ENCODE results near the gene MRGPRG.

MRGPRG gene

GRCh38 chr11:3197878-3198528 lies 20.6 kb downstream of the MRGPRG start:
- no peak overlapping the region for H3K27ac Mint-ChIP-seq
- ATAC-seq (ENCODE audit: low read depth) (no peak), DNase-seq (ENCODE audit: low spot score in 2 of 2) (no peak)
- peaks cover 10% of the 10 kb centered on the region for H3K27me3 Mint-ChIP-seq
- no peaks in the 10 kb centered on the region for H3K36me3 Mint-ChIP-seq
- H3K9me3 Mint-ChIP-seq, result no peaks in the 10 kb centered on the region
- H3K4me1 Mint-ChIP-seq, result no peaks in the 10 kb centered on the region
- H3K4me3 Mint-ChIP-seq, result no peak overlapping the region

GRCh38 chr11:3197044-3197695 lies 21.4 kb downstream of the MRGPRG start:
- Mint-ChIP-seq H3K9me3 (no peaks in the 10 kb centered on the region), H3K27me3 (peaks cover 10% of the 10 kb centered on the region), H3K36me3 (no peaks in the 10 kb centered on the region), H3K4me3 (no peak overlapping the region), H3K27ac (no peak overlapping the region), H3K4me1 (no peaks in the 10 kb centered on the region)
- no peak for DNase-seq (ENCODE audit: low spot score in 2 of 2)
- no peak for ATAC-seq (ENCODE audit: low read depth)

DNA sequence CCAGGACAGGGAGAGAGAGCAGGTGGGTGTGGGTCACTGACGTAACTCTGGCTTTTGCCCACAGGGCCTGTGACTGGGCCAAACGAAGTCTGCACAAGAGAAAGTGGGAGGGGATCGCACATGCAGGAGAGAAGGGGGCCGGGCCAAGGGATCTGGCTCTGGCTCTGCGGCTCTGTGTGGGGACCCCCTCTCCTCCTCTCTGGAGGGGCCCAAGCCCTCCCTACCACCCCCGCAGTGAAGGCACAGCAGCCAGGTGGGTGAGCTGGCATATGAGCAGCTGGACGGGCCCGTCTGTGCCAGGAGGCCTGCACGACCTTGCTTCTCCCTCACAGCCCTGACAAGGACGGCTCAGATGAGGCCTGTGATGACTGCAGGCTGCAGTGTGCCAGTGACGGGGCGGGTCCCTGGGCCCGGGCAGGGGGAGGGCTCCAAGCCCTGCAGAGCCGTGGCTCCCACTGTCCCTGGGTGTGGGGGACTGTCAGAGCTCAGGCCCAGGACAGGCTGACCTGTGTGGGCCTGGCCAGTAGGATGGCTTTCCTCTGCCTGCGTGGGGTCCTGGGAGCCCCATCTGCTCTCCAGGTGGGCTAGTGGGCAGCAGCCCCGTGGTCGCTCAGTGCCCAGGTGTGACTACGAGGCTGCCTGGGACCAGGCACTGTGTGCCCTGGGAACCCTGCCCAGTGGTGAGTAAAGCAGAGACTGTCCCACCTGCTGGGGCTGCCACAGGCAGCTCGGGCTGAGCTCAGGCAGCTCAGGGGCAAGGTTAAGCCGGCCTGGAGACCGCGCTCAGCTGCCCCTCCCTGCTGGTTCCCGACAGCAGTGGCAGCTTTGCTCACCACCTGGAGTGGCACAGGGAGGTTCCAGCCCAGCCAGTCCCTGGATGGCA lies 22.2 kb downstream of the MRGPRG start:
- H3K9me3 Mint-ChIP-seq, result no peaks in the 10 kb centered on the region
- H3K4me3 Mint-ChIP-seq, result no peak overlapping the region
- no peaks in the 10 kb centered on the region for H3K4me1 Mint-ChIP-seq
- H3K27ac Mint-ChIP-seq, result no peak overlapping the region
- peaks cover 10% of the 10 kb centered on the region for H3K27me3 Mint-ChIP-seq
- no peak for DNase-seq (ENCODE audit: low spot score in 2 of 2)
- no peaks in the 10 kb centered on the region for H3K36me3 Mint-ChIP-seq
- ATAC-seq (ENCODE audit: low read depth), result no peak

DNA sequence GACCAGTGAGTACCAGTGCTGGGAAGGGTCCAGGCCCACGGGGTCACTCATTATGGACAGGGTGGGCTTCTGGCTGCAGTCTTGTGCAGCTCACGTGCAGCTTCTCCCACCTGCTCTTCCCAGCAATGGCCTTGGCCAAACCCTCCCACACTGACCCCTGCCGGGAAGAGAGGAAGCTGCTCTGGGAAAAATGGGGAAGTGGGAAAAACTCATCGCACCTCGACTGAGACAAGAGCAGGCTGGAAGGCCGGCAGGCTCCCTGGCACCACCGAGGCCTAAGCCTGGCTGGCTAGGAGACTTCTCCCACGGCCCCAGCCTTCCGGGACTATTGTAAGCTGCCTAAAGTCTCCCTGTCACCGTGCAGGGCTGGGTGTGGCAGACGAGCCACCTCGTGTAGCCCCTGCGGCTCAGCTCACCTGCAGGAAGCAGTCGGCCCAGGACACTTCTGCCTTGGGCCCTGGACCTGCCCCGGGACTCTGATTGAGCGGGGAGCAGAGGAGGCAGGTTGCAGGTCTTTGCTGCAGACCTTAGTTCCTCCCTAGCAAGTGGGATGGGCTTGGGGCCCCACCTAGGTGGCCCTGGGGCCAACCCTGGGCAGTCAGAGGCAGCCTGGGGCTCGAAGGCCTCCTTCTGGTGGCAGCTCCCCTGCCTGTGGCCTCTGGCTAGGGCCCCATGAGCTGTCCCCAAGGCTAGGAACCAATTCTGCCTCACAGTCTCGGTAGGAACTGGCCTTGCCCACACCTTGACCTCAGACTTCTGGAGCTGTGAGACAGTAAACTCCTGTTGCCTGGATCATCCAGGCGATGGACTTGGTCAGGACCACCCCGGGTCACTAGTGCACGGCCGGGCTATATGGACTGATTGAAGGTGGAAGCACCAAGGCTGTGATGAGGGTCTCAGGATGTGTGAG lies 23.1 kb downstream of the MRGPRG start:
- H3K9me3 Mint-ChIP-seq, result no peaks in the 10 kb centered on the region
- H3K4me3 Mint-ChIP-seq, result no peak overlapping the region
- ATAC-seq (ENCODE audit: low read depth), result no peak
- H3K27ac Mint-ChIP-seq, result no peak overlapping the region
- DNase-seq (ENCODE audit: low spot score in 2 of 2), result no peak
- peaks cover 8% of the 10 kb centered on the region for H3K27me3 Mint-ChIP-seq
- no peaks in the 10 kb centered on the region for H3K36me3 Mint-ChIP-seq
- H3K4me1 Mint-ChIP-seq, result no peaks in the 10 kb centered on the region

DNA sequence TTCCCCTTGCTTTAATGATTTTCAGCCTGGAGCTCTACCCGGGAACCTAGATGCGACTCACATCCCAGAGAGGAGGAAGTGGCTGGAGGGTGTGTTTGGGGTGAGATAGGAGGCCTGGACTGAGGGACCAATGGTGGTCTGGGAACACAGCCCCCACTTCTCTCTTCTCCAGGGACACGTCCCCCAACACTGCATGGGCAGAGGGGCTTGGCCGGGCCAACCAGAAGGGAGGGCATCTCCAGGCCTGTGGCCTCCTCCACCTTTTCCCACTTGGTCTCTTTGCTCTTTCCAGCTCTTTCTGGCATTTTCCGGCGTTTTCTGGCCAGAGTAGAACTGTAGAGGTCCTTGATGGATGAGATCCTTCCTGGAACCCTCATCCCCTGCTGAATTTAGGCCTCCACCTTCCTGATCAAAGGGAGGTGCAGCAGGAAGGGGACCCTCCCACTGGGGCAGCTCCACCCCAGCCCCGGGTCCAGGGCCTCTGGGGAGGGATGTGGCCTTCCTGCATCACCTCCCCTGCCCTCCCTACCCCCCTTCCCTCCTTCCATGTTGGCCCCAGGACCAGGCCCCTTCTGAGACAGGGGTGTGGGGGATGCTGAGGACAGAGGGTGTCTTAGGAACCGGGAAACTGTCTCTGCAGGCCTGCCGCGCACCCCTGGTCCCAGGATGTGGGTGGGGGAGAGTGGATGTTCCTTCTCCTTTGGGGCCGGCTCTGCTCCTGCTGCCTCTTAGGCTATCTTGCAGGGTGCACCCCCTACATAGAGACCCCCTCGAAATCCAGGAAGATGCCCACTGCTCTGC lies 24.4 kb downstream of the MRGPRG start:
- DNase-seq (ENCODE audit: low spot score in 2 of 2) (no peak), ATAC-seq (ENCODE audit: low read depth) (no peak)
- no peak overlapping the region for H3K4me3 Mint-ChIP-seq
- peaks cover 2% of the 10 kb centered on the region for H3K9me3 Mint-ChIP-seq
- H3K4me1 Mint-ChIP-seq, result no peaks in the 10 kb centered on the region
- H3K27ac Mint-ChIP-seq, result no peak overlapping the region
- H3K36me3 Mint-ChIP-seq, result no peaks in the 10 kb centered on the region
- peaks cover 7% of the 10 kb centered on the region for H3K27me3 Mint-ChIP-seq

DNA sequence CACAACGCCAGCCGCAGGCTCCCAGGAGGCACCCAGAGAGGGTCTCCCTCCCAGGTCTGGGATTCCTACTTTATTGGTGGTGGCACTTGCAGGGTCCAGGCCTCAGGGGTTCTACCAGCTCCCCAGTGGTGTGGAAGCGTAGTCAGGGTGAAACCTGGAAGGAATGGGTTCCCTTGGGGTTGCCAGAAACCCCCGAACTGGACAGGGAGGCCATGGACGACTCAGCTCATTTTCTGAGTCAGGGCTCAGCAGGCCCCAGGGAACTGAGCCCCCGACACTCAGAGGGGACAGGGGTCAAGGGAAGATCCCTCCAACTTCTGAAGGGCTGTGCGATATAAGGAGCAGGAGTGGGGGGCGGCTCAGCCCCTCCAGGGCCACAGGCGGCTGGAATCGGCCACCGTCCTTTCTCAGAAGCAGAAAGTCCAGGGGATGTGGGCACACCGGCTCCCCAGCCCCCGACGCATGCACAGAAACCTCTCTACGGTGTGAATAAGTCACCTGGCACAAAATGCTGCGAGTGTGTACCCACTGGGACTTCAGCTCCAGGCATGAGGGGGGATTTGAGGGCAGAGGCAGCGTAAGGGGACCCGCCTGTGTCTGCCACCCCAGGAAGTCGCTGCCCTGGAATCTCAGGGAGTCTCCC lies 25.1 kb downstream of the MRGPRG start:
- Mint-ChIP-seq H3K27me3 (peaks cover 6% of the 10 kb centered on the region), H3K27ac (no peak overlapping the region), H3K4me1 (no peaks in the 10 kb centered on the region), H3K36me3 (no peaks in the 10 kb centered on the region), H3K4me3 (no peak overlapping the region), H3K9me3 (peaks cover 2% of the 10 kb centered on the region)
- DNase-seq (ENCODE audit: low spot score in 2 of 2), result no peak
- ATAC-seq (ENCODE audit: low read depth), result no peak

- no peak overlapping the region for H3K27ac Mint-ChIP-seq
- no peaks in the 10 kb centered on the region for H3K36me3 Mint-ChIP-seq
- no peak overlapping the region for H3K4me3 Mint-ChIP-seq
- peaks cover 4% of the 10 kb centered on the region for H3K27me3 Mint-ChIP-seq
- peaks cover 2% of the 10 kb centered on the region for H3K9me3 Mint-ChIP-seq
- DNase-seq (ENCODE audit: low spot score in 2 of 2), result no peak
- ATAC-seq (ENCODE audit: low read depth), result no peak
- no peaks in the 10 kb centered on the region for H3K4me1 Mint-ChIP-seq
These were observed 25.9 kb downstream of the MRGPRG start for GRCh38 chr11:3192511-3193372.

DNA sequence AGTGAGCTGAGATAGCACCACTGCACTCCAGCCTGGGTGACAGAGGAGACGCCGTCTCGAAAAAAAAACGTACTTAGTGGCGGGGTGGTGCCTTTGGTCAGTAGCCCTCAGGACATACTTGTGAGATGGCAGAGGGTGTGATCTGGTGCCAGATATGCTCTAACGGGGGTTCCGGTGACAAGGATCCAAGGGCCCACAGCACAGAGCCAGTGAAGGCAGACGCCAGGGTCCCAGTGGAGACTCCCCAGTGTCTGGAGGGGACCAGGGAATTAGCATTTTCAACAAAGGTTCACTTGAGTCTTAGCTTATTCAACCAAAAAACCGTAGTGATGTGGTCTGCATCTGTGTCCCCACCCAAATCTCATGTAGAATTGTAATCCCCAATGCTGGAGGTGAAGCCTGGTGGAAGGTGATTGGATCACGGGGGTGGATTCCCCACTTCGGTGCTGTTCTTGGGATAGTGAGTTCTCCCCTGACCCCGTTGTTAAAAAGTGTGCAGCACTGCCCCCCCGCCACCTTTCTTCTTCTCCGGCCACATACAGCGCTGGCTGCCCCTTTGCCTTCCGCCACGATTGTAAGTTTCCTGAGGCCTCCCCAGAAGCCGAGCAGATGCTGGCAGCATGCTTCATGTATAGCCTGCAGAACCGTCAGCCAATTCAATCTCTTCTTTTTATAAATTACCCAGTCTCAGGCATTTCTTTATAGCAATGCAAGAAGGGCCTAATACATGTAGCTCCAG lies 26.9 kb downstream of the MRGPRG start:
- Mint-ChIP-seq H3K4me1 (no peaks in the 10 kb centered on the region), H3K9me3 (peaks cover 2% of the 10 kb centered on the region), H3K27ac (no peak overlapping the region), H3K4me3 (no peak overlapping the region), H3K27me3 (peaks cover 4% of the 10 kb centered on the region), H3K36me3 (no peaks in the 10 kb centered on the region)
- ATAC-seq (ENCODE audit: low read depth) (no peak), DNase-seq (ENCODE audit: low spot score in 2 of 2) (no peak)

DNA sequence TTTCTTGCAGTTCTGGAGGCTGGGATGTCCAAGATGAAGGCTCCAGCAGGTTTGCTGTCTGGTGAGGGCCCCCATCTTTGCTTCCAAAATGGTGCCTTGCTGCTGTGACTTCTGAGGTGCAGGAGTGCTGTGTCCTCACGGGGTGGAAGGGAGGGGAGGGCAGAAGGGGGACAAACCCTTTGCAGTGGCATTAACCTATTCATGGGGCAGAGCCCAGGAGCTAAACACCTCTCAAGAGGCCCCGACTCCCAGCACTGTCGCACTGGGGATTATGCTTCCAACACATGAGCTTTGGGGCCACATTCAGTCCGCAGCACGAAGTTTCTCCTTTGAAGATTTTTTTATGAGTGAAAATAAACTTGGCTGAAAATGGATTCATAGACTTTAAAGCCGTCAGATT lies 28.0 kb downstream of the MRGPRG start:
- DNase-seq (ENCODE audit: low spot score in 2 of 2) (no peak), ATAC-seq (ENCODE audit: low read depth) (no peak)
- Mint-ChIP-seq H3K36me3 (no peaks in the 10 kb centered on the region), H3K27ac (no peak overlapping the region), H3K9me3 (peaks cover 2% of the 10 kb centered on the region), H3K4me1 (no peaks in the 10 kb centered on the region), H3K27me3 (peaks cover 2% of the 10 kb centered on the region), H3K4me3 (no peak overlapping the region)

DNA sequence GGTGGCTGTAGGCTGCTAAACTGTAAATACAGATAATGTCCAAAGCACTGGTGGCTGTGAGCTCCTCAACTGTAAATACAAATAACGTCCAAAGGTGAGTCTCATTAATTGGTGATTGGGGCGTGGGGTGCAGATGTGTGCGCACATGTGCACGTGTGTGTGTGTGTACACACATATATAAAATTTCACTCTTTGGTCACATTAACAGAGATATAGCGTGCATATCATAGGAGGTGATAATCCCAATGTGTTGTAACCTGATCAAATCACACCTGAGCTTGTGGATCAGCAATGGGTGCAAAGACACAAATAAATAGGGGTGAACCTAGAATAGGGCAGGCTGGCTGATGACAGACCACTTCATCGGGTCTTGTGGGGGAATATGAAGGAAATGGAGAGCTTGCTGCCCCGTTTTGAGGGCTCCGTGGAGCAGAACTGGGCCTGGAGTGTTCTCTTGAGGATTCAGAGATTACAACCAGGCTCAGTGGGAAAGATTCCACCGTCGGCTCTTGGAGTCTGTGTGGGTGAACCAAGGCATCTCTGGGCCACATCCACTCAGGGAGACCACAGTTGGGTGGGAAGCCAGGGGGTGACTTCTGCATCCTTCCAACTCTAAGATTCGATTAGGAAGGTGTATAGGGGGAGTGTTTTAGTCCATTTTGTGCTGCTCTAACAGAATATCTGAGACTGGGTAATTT lies 28.6 kb downstream of the MRGPRG start:
- no peak for DNase-seq (ENCODE audit: low spot score in 2 of 2)
- H3K9me3 Mint-ChIP-seq, result peaks cover 2% of the 10 kb centered on the region
- no peak overlapping the region for H3K4me3 Mint-ChIP-seq
- no peaks in the 10 kb centered on the region for H3K36me3 Mint-ChIP-seq
- H3K4me1 Mint-ChIP-seq, result no peaks in the 10 kb centered on the region
- peaks cover 2% of the 10 kb centered on the region for H3K27me3 Mint-ChIP-seq
- H3K27ac Mint-ChIP-seq, result no peak overlapping the region
- no peak for ATAC-seq (ENCODE audit: low read depth)

GRCh38 chr11:3189196-3189843 lies 29.3 kb downstream of the MRGPRG start:
- Mint-ChIP-seq H3K36me3 (no peaks in the 10 kb centered on the region), H3K27me3 (peaks cover 2% of the 10 kb centered on the region), H3K4me3 (no peak overlapping the region), H3K4me1 (no peaks in the 10 kb centered on the region), H3K27ac (no peak overlapping the region), H3K9me3 (peaks cover 2% of the 10 kb centered on the region)
- no peak for DNase-seq (ENCODE audit: low spot score in 2 of 2)
- no peak for ATAC-seq (ENCODE audit: low read depth)
